GM18870 (cell line): ENCODE measurements around the gene CXXC5.
A peak's percentile ranks its signal among the peaks of the same experiment; 100 is the strongest.

ENCODE experiments used
- ATAC-seq: cut with Tn5 transposase; IDR thresholded peaks from one replicate; pipeline ENCODE4 v1.9.1; 2021; ENCODE audit warnings: moderate library complexity; ENCODE audit not compliant: unreplicated experiment

The CXXC5 gene

GRCh38 chr5:139664086-139664693 lies 16.0 kb downstream of the CXXC5 start:
- peak; percentile 36 for ATAC-seq

- ATAC-seq, result no peak
Measured at GRCh38 chr5:139664727-139665351, 16.7 kb downstream of the CXXC5 start.

GRCh38 chr5:139665626-139666025 lies 17.5 kb downstream of the CXXC5 start:
- ATAC-seq, result no peak

GRCh38 chr5:139666551-139666950 lies 18.4 kb downstream of the CXXC5 start:
- ATAC-seq, result no peak

GRCh38 chr5:139667001-139667729 lies 19.0 kb downstream of the CXXC5 start:
- no peak for ATAC-seq

GRCh38 chr5:139667730-139668063 lies 19.5 kb downstream of the CXXC5 start:
- no peak for ATAC-seq

DNA sequence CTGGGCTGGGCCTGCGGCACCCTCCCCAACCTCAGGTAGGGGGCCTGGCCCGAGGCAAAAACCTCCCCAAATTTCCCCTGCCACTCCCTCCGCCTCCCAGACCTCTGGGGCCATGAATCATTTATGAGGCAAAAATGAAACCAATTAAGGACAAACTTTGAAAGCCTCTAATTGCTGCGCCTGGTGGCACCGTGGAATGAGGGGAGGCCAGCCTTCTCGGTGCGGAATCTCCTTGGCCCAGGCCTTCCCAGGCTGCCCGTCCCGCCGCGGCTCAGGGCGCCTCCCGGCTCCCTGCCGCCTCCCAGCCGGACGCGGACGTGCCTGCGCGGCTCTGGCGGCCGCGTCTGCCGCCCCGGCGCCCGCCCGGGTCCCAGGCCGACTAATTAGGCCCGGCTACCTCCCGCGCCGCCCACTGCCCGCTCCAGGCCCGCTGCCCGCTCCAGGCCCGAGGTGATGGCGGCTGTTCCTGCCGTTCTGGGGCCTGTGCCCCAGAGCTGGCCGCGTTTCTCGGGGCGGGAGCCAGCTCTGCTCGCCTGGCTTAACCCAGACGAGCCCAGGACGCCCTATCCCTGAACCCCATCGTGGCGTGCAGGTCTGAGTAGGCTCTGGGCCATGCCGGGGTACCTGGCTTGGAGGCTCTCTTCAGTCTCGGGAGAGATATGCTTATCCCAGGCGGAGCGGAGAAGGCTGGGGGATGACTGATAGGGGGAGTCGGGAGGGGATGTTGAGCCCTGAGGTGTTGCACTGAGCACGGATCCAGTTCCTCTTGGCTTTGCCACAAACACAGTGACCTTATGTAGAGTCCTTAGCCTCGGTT lies 20.1 kb downstream of the CXXC5 start:
- ATAC-seq, result no peak

- ATAC-seq, result no peak
Measured at GRCh38 chr5:139668924-139669661, 20.9 kb downstream of the CXXC5 start.

- no peak for ATAC-seq
Measured at GRCh38 chr5:139669662-139670368, 21.7 kb downstream of the CXXC5 start.

DNA sequence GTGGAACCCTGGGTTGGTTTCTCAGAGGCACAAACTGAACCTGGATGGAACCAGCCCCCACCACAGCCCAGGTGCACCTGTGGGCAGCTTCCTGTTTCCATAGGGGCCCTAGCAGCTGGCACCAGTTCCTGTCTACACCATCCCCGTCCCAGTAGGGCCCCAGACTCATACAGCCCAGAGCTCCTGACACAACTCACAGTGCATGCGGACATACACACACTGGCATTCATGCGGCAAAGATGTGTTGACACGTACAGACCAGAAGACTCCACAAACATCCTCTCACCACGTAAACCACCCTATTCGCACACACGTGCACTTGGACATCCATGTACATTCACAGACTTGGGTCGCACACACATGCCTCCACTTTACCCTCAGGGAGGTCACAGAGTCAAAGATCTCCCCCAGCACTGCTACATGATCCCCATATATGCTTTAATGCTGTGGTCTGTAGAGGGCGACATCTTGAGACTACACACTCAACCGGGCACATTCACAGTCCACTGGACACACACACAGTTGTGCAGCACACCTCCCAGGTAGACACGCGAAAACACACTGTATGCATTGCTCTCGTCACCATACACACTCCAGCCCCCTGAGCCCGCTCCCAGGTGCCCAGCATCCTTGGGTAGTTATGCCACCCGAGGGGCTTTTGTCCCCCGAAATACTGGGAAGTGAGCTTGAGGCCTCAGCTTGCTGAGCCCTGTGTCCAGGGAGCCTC lies 22.4 kb downstream of the CXXC5 start:
- peak; percentile 46 for ATAC-seq

DNA sequence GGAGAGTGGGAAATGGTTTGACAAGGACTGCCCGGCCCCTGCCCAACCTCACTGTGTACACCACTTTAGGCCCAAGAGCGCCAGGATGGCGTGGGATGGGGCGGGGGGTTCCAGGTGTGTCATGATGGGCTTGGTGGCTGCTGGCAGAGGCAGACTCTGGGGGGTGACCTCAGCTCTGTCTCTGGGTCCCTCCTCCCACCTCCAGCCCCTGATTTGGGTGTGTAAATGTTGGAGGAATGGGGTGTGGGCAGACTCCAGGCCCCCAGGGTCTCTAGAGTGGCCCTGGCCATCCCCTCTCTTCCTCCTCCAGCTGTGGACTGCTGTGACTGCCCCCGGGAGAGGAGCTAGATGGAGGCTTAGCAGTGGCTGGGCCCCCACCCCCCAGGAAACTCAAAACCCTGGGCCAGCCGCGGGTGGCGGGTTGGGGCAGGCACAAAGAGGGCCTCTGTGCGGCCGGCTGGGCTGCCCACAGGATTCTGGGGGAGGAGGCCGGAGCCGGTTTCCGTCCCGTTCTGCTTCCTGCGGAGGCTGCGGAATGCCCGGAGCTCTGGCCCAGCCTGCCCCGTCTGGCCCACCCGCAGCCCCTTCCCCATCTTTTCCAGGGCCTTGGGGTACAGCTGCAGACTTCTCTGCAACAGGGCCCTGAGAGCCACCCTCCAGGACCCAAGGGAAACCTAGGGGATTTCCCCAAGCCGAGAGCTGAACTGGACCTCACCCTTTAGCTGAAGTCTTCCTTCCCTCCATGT lies 23.1 kb downstream of the CXXC5 start:
- ATAC-seq, result no peak

DNA sequence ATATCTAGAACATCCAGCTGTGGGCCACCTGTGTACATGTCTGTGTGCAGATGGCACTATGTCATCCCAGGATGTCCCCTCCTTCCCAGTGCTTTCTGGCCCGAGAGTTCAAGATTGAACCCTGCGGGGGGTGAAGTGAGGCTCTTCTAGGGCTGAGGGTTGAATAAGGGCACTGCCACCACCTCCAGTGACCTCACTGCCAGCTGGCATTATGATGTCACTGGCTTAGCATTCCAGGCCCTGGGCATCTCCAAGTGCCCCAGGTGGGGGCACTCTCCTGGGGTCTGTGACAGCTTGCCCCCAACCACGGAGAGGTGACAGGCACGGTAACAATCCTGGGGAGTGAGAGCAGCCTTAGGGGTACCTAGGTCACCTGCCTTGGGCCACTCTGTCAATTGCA lies 27.1 kb downstream of the CXXC5 start:
- no peak for ATAC-seq

- ATAC-seq, result no peak
Measured at GRCh38 chr5:139675825-139676224, 27.7 kb downstream of the CXXC5 start.

- no peak for ATAC-seq
Measured at GRCh38 chr5:139676406-139676805, 28.3 kb downstream of the CXXC5 start.

DNA sequence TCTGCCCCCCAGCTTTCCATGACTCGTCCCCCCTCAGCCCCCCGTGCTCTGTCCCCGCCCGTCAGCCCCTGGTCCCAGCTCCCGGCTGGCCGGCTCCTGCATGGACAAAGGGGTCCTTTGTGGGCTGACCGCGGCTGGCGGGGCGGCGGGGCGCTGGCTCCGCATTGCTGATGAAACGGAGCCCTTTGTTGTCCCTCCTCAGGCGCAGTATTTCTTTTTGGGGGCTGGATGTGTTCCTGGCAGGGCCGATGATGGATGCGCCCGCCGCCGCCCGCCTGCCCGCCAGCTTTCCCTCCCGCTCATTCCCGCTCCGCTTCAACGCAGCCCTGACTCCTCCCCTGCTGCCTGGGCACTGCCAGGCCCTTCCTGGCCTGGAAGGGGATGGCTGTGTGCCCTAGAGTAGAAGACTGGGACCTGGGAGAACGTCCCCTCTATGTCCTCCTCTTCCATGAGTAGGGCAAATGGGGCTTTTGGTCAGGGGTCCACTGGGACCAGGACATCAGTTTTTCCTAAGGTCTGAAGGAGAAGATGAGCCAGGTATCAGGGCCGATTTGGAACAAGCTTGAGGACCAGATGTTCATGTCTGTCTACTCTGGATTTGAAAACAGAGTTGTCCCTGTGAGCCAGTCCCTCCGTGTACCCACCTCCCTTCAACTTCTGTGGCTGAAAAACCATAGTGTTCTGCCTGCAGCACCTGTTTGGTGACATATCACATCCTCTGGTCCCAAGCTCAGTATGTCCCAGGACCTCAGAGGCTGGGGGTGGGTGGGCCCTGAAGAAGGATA lies 29.0 kb downstream of the CXXC5 start:
- no peak for ATAC-seq

DNA sequence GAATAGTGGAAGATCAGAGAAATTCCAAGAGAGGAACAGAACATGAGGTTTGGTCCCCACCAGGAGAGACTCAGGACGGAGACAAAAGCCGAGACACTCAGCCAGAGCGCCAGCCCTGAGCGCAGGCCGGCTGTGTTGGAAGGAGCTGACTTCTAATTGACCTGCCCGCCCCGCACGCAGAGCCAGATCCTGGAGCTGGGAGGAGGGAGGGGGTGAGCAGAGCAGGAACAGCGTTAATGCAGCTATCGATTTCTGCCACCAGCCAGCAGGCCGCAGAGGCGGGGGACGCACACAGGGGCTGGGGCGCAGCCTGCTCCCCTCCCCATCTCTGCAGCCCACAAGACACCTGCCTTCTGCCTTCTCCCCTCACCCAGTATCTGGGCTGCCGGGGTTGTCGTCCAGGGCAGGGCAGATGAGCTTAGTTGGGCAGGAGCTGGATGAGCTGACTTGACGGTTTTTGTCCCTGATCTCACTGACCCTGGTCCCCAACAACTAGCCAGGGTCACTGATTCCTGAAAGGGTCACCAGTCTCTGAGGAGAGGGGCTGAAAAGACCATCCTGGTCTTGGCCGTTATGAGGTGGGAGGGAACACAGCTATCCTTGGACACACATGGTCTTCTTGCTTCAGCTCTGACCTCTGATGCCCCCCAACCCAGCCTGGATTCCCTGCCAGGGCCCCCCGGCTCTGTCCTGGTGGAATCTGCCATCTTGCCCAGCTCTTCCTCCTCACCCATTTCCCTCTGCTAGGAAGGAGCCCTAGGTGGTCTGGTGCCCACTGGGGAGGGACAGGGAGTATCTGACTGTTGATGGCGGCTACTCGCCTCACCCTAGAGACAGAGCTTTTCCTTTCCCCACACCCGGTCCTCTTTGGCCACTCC lies 29.8 kb downstream of the CXXC5 start:
- no peak for ATAC-seq
